Stomach (tissue), 4 donors: ENCODE results near the gene SENP6.

Experiments used
- CTCF ChIP-seq, 7 experiments: fragments of 450-650 bp in 4 of 7; fragments of 200-600 bp in 3 of 7; sonication (generic) in 3 of 7; IDR thresholded peaks; one replicate each; pipeline ENCODE4 v1.5.1; 2016 to 2019; ENCODE audit warnings: antibody characterized with exemption in 7 of 7, control low read depth in 2 of 7, mild to moderate bottlenecking in 1 of 7
- POLR2A ChIP-seq, 4 donors: fragments of 450-650 bp; IDR thresholded peaks; one replicate each; pipeline ENCODE4 v1.6.1; 2016; ENCODE audit warnings: antibody characterized with exemption in 4 of 4, control low read depth in 2 of 4, mild to moderate bottlenecking in 1 of 4, moderate library complexity in 1 of 4

DNA sequence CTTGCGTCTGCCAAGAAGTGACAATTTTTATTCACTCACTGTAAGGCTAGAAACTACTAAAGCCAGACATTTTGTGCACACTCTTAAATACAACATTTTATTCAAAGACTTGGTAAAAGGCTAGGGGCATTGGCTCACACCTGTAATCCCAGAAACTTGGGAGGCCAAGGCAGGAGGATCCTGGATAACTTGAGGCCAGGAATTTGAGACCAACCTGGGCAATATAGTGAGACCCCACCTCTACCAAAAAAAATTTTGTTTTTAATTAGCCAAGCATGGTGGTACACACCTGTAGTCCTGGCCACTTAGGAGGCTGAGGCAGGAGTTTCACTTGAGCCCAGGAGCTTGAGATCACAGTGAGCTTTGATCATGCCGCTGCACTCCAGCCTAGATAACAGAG is 11.3 kb upstream of the SENP6 start:
- TF ChIP-seq CTCF (IDR thresholded peaks at IDR 0.05) (no peak), POLR2A (IDR thresholded peaks at IDR 0.05) (no peak)
